ENCODE data around the gene AQP12B.
"Not testable (repeated sequence)": the region's sequence is repeated elsewhere in the genome, so short reads cannot be mapped to it uniquely, and the experiment has no call there.

The AQP12B gene

GRCh38 chr2:240682431-240683224 lies at the start of gene AQP12B:
TSS of gene AQP12B (minus strand) at chr2:240682885. CDS start at chr2:240682837, 48 bp downstream.
- DNase-seq (ENCODE audit: low read depth in 2 of 2), result not testable (repeated sequence)

- no peak for DNase-seq (ENCODE audit: low read depth in 2 of 2)
Observed at GRCh38 chr2:240732184-240732583, 49.5 kb upstream of the AQP12B start.

- DNase-seq (ENCODE audit: low read depth in 2 of 2), result no peak
Observed at GRCh38 chr2:240731178-240731545, 48.5 kb upstream of the AQP12B start.

GRCh38 chr2:240730501-240731177 lies 48.0 kb upstream of the AQP12B start:
- DNase-seq (ENCODE audit: low read depth in 2 of 2), result no peak

- DNase-seq (ENCODE audit: low read depth in 2 of 2), result no peak
Observed at GRCh38 chr2:240728827-240729226, 46.1 kb upstream of the AQP12B start.

- no peak for DNase-seq (ENCODE audit: low read depth in 2 of 2)
Observed at GRCh38 chr2:240728361-240728760, 45.7 kb upstream of the AQP12B start.

- DNase-seq (ENCODE audit: low read depth in 2 of 2), result no peak
Observed at GRCh38 chr2:240727913-240728312, 45.2 kb upstream of the AQP12B start.

GRCh38 chr2:240727439-240727838 lies 44.8 kb upstream of the AQP12B start:
- DNase-seq (ENCODE audit: low read depth in 2 of 2), result no peak

GRCh38 chr2:240726876-240727275 lies 44.2 kb upstream of the AQP12B start:
- DNase-seq (ENCODE audit: low read depth in 2 of 2), result no peak

- DNase-seq (ENCODE audit: low read depth in 2 of 2), result no peak
Observed at GRCh38 chr2:240725671-240726070, 43.0 kb upstream of the AQP12B start.

- no peak for DNase-seq (ENCODE audit: low read depth in 2 of 2)
Observed at GRCh38 chr2:240725266-240725665, 42.6 kb upstream of the AQP12B start.

- DNase-seq (ENCODE audit: low read depth in 2 of 2), result no peak
Observed at GRCh38 chr2:240724431-240724830, 41.7 kb upstream of the AQP12B start.

GRCh38 chr2:240723851-240724250 lies 41.2 kb upstream of the AQP12B start:
- DNase-seq (ENCODE audit: low read depth in 2 of 2), result no peak

- DNase-seq (ENCODE audit: low read depth in 2 of 2), result no peak
Observed at GRCh38 chr2:240722796-240723735, 40.4 kb upstream of the AQP12B start.

- DNase-seq (ENCODE audit: low read depth in 2 of 2), result no peak
Observed at GRCh38 chr2:240722376-240722775, 39.7 kb upstream of the AQP12B start.

GRCh38 chr2:240721596-240722180 lies 39.0 kb upstream of the AQP12B start:
- DNase-seq (ENCODE audit: low read depth in 2 of 2), result no peak

- DNase-seq (ENCODE audit: low read depth in 2 of 2), result no peak
Observed at GRCh38 chr2:240720686-240721595, 38.3 kb upstream of the AQP12B start.

- no peak for DNase-seq (ENCODE audit: low read depth in 2 of 2)
Observed at GRCh38 chr2:240719676-240720545, 37.2 kb upstream of the AQP12B start.

GRCh38 chr2:240718896-240719490 lies 36.3 kb upstream of the AQP12B start:
- no peak for DNase-seq (ENCODE audit: low read depth in 2 of 2)
